ENCODE data around the gene COPG1.

DNA sequence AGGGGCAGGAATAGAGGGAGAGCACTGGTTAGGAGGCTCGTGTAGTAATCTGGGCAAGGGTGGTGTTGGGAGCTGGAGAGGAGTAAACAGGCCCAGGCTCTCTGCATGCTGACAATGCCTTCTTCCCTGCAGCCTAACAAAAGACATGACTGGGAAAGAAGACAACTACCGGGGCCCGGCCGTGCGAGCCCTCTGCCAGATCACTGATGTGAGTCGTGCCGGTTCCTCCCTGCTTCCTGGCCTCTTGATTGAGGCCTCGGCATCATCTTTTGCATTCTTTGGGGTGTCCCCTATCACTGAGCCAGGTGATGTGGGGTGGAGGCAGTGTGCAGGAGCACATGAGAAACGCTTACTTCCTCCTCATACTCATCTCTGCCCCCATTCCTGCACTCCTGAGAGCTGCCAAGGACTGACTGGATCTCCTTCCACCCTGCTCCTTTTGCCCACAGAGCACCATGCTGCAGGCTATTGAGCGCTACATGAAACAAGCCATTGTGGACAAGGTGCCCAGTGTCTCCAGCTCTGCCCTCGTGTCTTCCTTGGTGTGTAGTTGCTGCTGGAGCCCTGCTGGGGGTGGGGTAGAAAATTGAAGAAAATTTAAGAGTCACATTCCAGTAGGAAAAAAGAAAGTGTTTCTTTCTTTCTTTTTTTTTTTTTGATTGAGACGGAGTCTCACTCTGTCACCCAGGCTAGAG is 5.3 kb downstream of the COPG1 start:
- TF ChIP-seq, protein P1, sequence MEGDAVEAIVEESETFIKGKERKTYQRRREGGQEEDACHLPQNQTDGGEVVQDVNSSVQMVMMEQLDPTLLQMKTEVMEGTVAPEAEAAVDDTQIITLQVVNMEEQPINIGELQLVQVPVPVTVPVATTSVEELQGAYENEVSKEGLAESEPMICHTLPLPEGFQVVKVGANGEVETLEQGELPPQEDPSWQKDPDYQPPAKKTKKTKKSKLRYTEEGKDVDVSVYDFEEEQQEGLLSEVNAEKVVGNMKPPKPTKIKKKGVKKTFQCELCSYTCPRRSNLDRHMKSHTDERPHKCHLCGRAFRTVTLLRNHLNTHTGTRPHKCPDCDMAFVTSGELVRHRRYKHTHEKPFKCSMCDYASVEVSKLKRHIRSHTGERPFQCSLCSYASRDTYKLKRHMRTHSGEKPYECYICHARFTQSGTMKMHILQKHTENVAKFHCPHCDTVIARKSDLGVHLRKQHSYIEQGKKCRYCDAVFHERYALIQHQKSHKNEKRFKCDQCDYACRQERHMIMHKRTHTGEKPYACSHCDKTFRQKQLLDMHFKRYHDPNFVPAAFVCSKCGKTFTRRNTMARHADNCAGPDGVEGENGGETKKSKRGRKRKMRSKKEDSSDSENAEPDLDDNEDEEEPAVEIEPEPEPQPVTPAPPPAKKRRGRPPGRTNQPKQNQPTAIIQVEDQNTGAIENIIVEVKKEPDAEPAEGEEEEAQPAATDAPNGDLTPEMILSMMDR (IDR thresholded peaks at IDR 0.05; ENCODE audit: poor library complexity), result no peak
- no peak for TF ChIP-seq EZH2 (IDR thresholded peaks at IDR 0.05; ENCODE audit: borderline replicate concordance)
- TF ChIP-seq EZH2phosphoT487 (IDR thresholded peaks at IDR 0.05; ENCODE audit: low read depth, severe bottlenecking, unreplicated experiment), result no peak

Measured in hepatocyte (in vitro differentiated cells).